ENCODE measurements around the gene GPR15LG. TPM values are rescaled to one million over a fixed set of nuclear protein-coding genes. Genes with fewer than 3 reads are reported as not detected.

GPR15LG gene
- total RNA-seq, 1 donor from 2014 or later = not detected

- no peaks in the 10 kb centered on the region for H3K27me3 ChIP-seq
- no peak overlapping the region for H3K27ac ChIP-seq
- H3K4me3 ChIP-seq = no peak overlapping the region
- H3K36me3 ChIP-seq = no peaks in the 10 kb centered on the region
- intact Hi-C loops (cut with DNase I) = no loop called here
- no peaks in the 10 kb centered on the region for H3K9me3 ChIP-seq
- DNase-seq (ENCODE audit: low spot score in 2 of 2) = peak in 1 of 2 donors; percentile 11
- no peaks in the 10 kb centered on the region for H3K4me1 ChIP-seq
- no peak for TF ChIP-seq CTCF (IDR thresholded peaks at IDR 0.05)
Measured at GRCh38 chr10:84208023-84208422, 34.4 kb downstream of the GPR15LG start.

- H3K4me3 ChIP-seq = no peak overlapping the region
- H3K9me3 ChIP-seq = no peaks in the 10 kb centered on the region
- intact Hi-C loops (cut with DNase I) = no loop called here
- H3K4me1 ChIP-seq = no peaks in the 10 kb centered on the region
- H3K27me3 ChIP-seq = no peaks in the 10 kb centered on the region
- TF ChIP-seq CTCF (IDR thresholded peaks at IDR 0.05) = no peak
- peak in 1 of 2 donors; percentile 25 for DNase-seq (ENCODE audit: low spot score in 2 of 2)
- H3K36me3 ChIP-seq = no peaks in the 10 kb centered on the region
- no peak overlapping the region for H3K27ac ChIP-seq
Measured at GRCh38 chr10:84211566-84211965, 38.0 kb downstream of the GPR15LG start.

GRCh38 chr10:84212014-84212413 is 38.4 kb downstream of the GPR15LG start:
- intact Hi-C loops (cut with DNase I) = no loop called here
- Histone ChIP-seq H3K27ac (no peak overlapping the region), H3K36me3 (no peaks in the 10 kb centered on the region), H3K4me3 (no peak overlapping the region), H3K27me3 (no peaks in the 10 kb centered on the region), H3K4me1 (no peaks in the 10 kb centered on the region), H3K9me3 (no peaks in the 10 kb centered on the region)
- DNase-seq (ENCODE audit: low spot score in 2 of 2) = peak in 1 of 2 donors; percentile 44
- no peak for TF ChIP-seq CTCF (IDR thresholded peaks at IDR 0.05)

GRCh38 chr10:84213076-84213475 is 39.5 kb downstream of the GPR15LG start:
- TF ChIP-seq CTCF (IDR thresholded peaks at IDR 0.05) = no peak
- no peaks in the 10 kb centered on the region for H3K9me3 ChIP-seq
- H3K27ac ChIP-seq = no peak overlapping the region
- no peaks in the 10 kb centered on the region for H3K4me1 ChIP-seq
- intact Hi-C loops (cut with DNase I) = no loop called here
- no peaks in the 10 kb centered on the region for H3K27me3 ChIP-seq
- no peaks in the 10 kb centered on the region for H3K36me3 ChIP-seq
- no peak overlapping the region for H3K4me3 ChIP-seq
- DNase-seq (ENCODE audit: low spot score in 2 of 2) = peak in 1 of 2 donors; percentile 38

GRCh38 chr10:84214046-84214572 is 40.5 kb downstream of the GPR15LG start:
- TF ChIP-seq CTCF (IDR thresholded peaks at IDR 0.05) = no peak
- peak in 1 of 2 donors; percentile 41 for DNase-seq (ENCODE audit: low spot score in 2 of 2)
- Histone ChIP-seq H3K9me3 (no peaks in the 10 kb centered on the region), H3K4me1 (no peaks in the 10 kb centered on the region), H3K27me3 (no peaks in the 10 kb centered on the region), H3K36me3 (no peaks in the 10 kb centered on the region), H3K27ac (no peak overlapping the region), H3K4me3 (no peak overlapping the region)
- intact Hi-C loops (cut with DNase I) = no loop called here

All from ascending aorta (tissue), 2 donors.